Left hindlimb (tissue), 1 donor: ENCODE results near the gene SHC4.
"Not testable (repeated sequence)": the region's sequence is repeated elsewhere in the genome, so short reads cannot be mapped to it uniquely, and the experiment has no call there.

Experiments used
- DNase-seq: peaks from one replicate; pipeline ENCODE4 v3.0.0-alpha.2; 2018

The SHC4 gene

DNA sequence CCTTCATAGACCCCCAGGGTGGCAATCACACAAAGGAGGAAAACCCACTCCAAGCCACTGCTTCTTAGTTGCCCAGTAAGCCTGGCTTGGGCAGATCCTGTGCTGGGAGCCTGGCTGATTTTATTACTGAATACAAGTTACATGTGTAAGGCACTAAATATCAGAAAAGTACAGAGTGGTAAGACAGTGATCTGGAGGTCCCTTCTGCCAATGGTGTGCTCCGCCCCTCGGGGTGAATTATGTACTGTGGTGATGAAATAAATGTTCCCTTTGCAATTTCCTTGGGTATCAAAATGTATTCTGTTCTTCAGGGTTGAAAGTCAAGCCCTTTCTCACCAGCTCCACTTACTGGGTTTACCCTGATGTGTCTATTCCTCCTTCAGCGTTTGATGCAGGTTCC lies 47.0 kb downstream of the SHC4 start:
- no peak for DNase-seq

DNA sequence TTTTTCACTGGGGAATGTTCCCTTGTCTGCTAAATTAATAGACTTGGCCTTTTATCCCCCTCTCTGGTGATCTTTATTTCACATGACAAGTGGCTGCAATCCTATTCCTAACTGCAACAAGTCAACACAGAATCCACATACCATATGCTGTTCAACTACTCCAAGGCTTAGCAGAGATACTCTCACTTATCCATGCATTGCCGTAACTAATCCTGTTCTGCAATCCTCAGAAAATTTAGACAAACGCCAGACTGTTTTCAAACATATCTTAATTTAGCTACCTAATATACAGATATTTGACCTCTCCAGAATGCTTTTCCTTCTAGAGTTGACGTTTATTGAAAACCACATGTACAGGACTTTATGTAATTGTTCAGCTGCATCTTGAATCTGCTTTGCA lies 47.9 kb downstream of the SHC4 start:
- no peak for DNase-seq

DNA sequence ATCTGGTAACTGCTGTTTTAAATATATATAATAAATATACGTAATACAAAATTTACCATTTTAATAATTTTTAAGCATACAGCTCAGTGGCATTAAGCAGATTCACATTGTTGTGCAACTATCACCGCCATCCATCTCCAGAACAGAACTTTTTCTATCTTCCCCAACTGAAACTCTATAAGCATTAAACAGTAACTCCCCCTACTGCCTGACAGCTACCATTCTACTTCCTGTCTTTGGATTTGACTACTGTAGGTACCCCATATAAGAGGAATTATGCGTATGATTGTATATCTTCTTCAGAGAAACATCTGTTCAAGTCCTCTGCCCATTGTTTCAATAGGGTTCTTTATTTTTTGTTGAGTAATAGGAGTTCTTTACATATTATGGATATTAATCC lies 49.0 kb downstream of the SHC4 start:
- DNase-seq = no peak

DNA sequence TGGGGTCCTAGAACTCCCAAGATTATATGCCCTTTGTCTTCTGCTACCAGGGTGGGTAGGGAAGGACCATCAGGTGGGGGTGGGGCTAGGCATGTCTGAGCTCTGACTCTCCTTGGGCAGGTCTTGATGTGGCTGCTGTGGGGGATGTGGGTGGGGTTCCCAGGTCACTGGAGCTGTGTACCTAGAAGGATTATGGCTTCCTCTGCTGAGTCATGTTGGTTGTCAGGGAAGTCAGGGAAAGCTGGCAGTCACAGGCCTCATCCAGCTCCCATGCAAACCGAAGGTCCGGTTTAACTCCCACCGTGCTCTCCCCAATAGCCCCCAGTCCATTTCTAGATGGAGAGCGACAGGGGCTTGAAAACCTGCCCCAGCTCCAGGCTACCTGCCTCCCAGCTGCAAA lies 50.6 kb downstream of the SHC4 start:
- no peak for DNase-seq

DNA sequence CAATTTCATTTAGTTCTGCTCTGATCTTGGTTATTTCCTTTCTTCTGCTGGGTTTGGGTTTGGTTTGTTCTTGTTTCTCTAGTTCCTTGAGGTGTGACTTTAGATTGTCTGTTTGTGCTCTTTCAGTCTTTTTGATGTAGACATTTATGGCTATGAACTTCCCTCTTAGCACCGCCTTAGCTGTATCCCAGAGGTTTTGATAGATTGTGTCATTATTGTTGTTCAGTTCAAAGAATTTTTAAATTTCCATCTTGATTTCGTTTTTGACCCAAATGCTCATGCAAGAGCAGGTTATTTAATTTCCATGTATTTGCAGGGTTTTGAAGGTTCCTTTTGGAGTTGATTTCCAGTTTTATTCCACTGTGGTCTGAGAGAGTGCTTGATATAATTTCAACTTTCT lies 53.2 kb downstream of the SHC4 start:
- DNase-seq = not testable (repeated sequence)

DNA sequence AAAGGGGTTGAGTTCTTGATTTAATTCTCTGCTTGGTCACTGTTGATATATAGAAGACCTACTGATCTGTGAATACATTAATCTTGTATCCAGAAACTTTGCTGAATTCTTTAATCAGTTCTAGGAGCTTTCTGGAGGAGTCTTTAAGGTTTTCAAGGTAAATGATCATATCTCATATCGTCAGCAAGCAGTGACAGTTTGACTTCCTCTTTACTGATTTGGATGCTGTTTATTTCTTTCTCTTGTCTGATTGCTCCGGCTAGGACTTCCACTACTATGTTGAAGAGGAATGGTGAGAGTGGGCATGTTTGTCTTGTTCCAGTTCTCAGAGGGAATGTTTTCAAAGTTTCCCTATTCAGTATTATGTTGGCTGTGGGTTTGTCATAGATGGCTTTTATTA lies 54.4 kb downstream of the SHC4 start:
- not testable (repeated sequence) for DNase-seq

DNA sequence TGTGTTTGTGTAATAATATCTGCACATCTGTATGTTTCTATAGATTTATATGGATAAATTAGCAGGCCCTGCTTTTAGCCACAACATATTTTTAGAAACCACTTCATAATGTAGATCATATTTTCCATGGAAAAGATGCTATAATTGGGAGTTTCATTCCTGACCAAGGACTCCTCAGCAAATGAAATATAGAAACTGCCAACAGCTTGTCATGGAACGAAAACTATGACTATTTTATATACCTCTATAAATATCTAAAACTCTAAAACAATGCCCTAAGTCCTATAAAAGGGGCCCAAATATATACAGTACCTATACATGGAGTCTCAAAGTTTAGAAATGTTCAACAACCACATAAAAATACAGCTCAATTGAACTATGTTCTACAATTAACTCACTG lies 57.9 kb downstream of the SHC4 start:
- DNase-seq = no peak

DNA sequence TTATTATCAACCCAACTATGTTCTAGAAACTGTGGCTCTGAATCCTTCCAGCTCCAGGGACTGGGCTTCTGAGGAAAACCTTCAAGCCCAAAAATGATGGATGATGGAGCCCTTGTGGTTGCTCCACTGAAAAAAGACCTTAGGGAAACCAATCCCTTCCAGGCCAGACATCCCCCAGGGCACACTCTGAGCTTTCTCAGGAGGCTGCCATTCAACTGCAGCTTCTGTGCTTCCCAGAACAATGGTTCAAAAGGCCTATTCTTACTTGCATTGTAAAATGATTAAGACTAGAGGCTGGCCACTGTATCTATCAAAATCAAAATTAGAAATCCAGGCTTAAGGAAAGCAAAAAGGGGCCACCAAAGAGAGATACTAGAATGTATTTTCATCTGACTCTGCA lies 58.5 kb downstream of the SHC4 start:
- DNase-seq = no peak

DNA sequence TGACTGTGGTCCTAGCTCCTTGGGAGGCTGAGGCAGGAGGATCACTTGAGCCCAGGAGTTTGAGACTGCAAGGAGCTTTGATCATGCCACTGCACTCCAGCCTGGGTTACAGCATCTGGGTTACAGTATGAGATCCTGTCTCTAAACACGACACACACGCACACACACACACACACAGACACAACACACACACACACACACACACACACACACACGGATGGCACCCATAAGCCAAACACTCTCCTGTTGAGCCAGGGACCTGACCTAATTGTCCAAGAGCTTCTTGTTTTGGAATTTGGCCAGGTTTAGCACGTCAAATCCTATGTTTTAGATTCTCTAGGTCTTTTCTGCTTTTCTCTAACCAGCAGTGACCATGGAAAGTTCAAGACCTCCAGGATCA lies 59.0 kb downstream of the SHC4 start:
- no peak for DNase-seq

DNA sequence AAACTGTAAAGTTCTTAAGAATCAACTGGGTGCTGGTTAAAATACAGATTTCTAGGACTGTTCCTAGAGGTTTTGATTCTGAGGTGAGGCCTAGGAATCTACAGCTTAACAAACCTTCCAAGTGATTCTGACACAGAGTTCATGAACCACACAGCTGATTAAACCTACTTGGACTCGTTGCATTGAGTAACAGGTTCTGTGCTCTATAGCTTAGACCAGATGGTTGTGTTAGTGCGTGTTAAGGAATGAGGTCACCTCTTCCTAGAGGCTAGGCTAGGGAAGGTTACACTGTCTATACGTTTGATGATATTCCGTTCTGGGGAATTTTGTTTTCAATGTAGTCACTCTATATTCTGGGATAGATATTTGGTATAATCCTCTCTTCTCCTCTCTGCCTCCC lies 63.9 kb downstream of the SHC4 start:
- no peak for DNase-seq

DNA sequence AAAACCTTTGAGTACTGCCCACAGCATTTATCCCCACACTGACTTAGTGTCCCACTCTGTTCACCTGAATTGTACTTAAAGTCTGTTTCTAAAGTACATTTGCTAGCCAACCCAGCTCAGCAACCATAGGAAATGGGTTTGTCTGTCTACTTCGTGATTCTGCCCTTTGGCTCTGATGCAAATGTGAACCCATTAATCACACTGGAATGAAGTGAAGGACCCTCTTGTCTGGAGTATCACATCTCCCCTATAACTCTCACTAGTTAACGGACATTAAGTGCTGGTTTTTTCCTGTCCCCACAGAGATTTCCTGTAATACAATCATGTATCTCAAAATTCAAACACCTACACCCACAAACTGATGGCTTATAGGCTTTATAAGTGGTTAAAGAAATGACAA lies 65.3 kb downstream of the SHC4 start:
- no peak for DNase-seq

DNA sequence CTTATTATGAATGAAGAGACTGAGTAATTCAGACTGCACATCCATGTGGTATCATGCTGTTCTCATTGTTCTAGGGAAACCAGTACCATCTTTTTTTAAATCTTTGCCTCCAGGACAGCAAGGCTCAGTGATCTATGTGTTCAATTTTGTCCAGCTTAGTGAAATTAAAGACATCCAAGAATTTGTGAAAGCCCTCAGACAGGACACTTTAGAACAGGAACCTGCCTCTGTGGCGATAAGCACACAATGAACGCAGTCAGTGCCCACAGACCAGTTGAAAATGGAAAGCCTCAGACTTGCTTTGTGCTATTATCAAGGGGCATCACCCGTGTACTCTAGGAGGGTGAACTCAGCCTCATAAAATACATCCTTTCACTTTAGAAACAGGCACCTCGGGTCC lies 65.7 kb downstream of the SHC4 start:
- no peak for DNase-seq

DNA sequence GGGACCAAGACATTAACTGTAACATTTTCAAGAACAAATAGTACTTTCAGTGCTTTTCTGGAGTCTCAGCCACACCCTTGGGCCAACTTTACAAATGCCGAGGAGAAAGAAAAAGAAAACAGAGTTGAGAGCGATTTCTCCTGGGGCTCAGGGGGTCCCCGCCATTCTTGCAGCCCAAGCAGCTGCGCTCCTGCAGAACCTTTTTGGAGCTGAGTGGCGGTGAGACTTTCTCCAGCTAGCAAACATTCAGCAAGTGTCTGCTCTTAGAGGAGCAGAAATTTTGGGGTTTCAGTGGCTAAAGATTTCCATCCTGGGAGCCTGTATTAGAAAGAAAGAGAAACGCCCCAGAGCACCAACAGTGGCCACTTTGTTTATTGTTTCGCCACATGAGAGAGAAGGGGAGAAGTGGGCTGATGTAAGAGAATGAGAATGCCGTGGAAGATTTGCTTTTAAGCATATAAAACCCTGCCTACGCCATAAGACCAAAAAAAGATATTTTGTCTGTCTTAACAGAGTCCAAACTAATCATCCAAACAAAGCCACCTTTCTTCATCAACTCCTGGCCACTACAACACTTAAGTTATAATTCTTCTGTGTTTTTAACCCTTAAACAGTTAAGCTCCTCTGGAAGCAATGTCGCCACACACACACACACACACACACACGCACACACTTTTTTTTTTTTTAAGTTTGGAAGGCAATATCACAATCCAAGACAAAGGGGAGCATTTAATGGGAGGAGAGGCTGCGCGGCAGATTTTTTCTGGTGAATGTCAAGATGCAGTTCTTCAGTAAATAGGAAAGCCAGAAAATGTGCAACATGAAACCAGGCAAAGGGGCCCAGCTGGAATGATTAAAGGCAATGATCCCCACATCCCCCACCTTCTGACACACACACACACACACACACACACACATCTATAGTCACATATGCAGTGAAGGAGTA lies 66.6 kb downstream of the SHC4 start:
- DNase-seq = peak; percentile 62

DNA sequence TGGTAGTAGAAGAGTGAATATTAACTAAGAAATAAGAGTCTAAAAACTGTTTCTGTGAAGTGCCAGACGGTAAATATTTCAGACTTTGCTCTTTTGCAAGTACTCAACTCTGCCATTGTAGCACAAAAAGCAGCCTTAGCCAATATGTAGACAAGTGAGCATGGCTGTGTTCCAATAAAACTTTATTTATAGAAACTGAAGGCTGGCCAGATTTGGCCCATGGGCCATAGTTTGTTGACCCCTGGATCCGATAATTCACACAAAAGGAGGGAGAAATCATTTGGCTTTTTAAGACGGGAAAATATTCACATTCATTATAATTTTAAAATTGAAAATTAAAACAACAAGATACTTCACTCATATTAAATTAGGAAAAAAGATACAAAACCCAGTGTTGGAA lies 70.4 kb downstream of the SHC4 start:
- DNase-seq = no peak

DNA sequence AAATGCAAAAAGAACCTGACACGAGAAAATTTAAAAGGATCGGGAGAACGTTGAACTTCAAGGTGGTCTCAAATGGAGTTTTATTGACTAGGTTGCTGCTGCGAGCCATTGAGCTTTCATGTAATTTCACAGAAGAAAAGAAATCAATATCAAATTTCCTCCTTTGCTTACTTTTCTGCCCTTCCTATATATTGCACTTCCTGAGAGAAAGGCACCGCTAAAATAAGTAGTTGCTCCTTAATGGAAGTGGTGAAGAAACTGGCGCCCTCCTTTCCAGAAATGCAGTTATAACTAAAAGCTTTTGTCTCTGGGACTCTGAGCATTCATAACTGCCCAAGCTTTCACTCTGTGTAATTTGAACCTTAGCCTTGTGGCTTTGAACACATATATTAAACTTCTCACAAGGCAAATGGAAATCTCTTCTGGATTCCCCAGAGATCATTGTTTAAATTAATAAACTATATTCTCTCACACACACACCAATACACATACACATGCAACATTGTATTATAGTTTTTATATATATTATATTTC lies 72.4 kb downstream of the SHC4 start:
- DNase-seq = no peak

DNA sequence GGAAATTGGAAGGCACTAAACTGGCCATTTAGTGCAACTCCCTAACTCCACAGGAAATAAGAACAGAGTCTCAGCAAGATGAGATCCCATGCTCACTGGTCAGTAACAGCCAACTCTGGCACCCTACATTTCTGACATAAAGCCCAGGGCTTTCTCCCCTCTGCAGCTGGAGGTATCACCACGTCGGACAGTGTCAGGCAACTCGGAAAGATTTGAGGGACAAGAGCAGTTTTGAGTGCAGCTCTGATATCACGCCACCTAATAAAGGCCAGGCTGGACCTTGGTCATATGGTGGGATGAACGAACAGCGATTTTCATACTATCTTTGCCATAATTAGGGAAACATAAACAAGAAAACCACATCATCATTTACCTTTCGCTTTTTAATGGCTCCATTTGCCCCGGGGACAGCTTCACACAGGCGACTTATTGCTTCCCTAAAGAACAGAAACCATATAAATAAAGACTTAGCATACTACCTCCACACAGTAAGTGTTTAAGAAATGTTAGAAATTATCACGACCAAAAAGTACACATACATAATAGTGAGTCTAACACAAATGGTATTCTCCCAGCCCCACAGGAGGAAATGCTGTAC lies 73.2 kb downstream of the SHC4 start:
- DNase-seq = no peak

DNA sequence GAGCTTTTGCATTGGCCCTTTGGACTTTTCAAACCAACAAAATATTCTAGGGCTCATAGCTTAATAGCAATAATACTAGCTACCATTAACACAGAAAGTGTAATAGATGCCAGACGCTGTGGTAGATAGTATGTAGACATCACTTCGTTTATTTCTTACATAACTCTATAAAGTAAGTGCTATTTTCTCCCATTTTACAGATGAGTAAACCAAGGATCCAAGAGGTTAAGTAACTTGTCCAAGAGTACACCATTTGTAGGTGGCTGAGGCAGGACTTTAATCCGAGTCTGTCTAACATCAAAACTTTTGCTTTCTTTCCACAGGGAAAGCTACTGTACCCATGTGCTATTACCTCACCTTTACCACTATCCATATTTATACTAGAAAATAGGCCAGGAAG lies 73.8 kb downstream of the SHC4 start:
- no peak for DNase-seq

DNA sequence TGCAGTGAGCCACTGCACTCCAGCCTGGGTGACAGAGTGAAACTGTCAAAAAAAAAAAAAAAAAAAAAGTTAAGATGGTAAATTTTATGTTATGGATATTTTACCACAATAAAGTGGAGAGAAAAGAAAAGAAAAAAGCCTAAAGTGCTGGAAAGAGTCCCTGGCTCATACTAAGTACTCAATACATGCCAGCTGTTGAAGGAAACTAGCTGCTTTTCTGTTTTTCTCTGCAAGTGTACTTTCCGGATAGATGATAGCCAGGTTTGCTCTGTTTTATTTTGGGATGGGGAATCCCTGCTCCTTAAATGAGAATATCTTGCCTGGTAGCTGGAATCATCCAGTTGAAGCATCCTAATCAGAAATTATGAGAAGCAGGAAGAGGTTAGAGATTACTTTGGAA lies 74.9 kb downstream of the SHC4 start:
- DNase-seq = no peak

DNA sequence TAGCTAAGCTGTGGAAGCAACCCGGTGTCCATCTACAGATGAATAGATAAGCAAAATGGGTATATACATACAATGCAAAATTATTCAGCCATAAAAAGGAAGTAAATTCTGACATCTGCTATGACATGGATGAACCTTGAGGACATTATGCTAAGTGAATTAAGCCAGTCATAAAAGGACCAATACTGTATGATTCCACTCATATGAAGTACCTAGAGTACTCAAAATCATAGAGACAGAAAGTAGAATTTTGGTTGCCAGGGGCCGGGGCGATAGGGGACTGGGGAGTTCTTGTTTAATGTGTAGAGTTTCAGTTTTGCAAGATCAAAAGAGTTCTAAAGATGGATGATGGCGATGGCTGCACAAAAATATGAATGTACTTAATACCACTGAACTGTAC lies 75.5 kb downstream of the SHC4 start:
- DNase-seq = no peak

DNA sequence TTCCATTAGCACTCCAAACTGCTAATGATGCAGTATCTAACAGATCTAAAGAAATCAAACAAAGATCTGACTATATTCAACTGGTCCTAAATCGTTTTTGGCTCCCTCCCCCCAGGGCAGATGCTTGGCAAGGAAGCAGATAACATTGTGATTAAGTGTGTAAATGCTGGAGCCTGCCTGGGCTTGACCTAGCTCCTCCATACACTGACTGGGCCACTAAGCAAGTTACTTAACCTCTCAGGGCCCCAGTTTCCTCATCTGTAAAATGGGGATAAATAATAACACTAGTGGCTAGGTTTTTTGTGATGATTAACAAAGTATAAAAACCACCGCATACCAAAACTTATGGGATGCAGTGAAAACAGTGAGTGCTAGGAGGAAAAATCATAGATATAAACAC lies 76.6 kb downstream of the SHC4 start:
- no peak for DNase-seq

DNA sequence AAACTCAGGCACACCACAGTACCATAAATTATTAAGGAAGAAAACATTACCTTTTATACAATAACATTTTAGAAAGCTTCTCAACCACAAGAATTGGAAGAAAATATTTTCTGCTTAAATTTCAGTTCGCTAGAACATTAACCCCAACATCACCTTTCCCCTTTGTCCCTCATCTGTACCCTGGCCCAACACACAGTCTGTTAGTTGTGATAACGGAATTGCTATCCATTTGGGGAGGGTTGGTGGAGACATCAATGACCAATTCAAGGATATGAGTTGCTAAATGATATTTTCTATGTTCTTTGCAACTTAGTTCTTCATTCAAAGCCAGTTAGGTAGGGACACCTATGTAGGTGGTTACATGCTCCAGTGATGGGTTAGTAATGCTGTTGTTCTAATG lies 80.0 kb downstream of the SHC4 start:
- DNase-seq = no peak

DNA sequence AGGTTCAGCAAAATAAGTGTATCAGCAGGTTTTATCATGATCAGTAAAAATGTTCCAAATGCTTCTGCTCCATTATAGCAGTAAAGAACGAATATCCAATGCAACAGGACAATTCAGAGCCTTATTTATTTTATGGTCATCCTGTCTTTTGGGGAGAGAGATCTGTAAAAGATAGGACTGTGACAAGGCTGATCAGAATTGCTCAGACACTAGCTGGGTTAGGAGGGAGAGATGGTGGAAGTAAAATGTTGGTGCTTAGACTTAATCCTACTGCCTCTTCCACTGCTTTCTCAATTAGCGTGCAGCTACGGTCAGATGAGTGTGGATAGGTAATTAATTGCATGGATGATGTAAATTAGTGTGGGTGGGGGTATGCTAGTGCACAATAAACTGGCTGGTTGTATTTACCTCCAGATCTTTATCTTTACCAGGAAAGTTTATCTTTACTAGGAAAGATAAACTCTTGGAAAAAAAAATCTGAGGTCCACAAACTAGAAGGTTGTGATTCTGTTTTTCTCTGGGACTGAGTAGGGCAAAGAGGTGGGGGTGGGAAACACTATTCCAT lies 83.6 kb downstream of the SHC4 start:
- DNase-seq = no peak

DNA sequence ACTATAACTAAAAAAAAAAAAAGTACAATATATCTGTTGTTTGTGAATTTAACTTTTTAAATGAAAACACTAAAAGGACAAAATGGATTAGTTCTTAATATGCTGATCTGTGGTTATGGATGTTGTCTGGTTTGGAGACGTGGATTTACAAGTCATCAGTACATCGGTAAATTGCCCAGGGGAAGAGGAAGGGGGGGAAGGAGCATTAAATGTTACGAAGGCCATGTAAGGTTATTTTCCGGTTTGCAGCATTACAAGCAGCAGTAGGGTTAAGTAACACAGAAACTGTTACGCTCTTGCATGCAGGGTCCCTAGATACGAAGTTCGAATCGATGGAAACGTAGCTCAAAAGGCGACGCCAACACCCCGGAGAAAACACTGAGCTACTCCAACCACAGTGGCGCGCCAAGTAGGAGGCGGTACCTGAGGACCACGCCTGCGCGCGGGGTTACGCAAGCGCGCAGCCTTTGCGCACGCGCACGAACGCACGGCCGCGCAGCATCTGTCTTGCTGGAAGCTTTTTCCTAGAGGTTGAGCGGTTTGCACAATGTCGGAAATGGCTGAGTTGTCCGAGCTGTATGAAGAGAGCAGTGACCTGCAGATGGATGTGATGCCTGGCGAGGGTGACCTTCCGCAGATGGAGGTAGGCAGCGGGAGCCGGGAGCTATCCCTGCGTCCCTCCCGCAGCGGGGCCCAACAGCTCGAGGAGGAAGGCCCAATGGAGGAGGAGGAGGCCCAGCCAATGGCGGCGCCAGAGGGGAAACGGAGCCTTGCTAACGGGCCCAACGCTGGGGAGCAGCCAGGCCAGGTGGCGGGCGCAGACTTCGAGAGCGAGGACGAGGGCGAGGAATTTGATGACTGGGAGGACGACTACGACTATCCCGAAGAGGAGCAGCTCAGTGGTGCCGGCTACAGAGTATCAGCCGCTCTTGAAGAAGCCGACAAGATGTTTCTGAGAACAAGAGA lies 85.8 kb downstream of the SHC4 start, which contains the start of gene EID1:
Gene EID1 (plus strand): TSS at position 505 of the 966 bp plus-strand sequence. CDS start 43 bp downstream, at position 548.
- DNase-seq = peak; percentile 97
